K562 (cell line): ENCODE data around the gene SLC2A6. TPM values are rescaled to one million over a fixed set of nuclear protein-coding genes. Genes with fewer than 3 reads are reported as not detected.

Source experiments
- ATAC-seq: fragments of 200-7000 bp; cut with Tn5 transposase; 3 replicates; pipeline ENCODE4 v1.9.1; 2020; ENCODE audit warnings: moderate library complexity
- BruUV-seq: library from RNA; stranded (reverse); fragments of 400-500 nt; replicated peaks from 2 replicates; lab custom pipeline; 2021; lab: Mats Ljungman, UMichigan
- CTCF ChIA-PET: fragments of 300-600 bp; formaldehyde crosslinking; extraction: SDS; loops from one replicate; lab custom pipeline; 2021; ENCODE audit warnings: low intra/inter-chr PET ratio; lab: Yijun Ruan, JAX
- POLR2A ChIA-PET: fragments of 300-600, 350-650 bp; sonication (Branson Sonifier 250); formaldehyde crosslinking; extraction: SDS; loops from one replicate; lab custom pipeline; 2021; ENCODE audit warnings: antibody characterized with exemption, inconsistent platforms; lab: Yijun Ruan, JAX
- DNase-seq, 4 experiments: peaks; one replicate each; pipeline versions ENCODE4 v3.0.0 to v3.0.0-alpha.2; 2011 to 2018; ENCODE audit warnings: low spot score in 3 of 4, mixed read lengths in 3 of 4; ENCODE audit errors: extremely low read depth in 1 of 4
- FAIRE-seq: peaks from 2 replicates; lab custom pipeline; 2011; peaks lifted over from hg19 to GRCh38; lab: Jason Lieb, UNC
- H2AFZ ChIP-seq: 2 replicates; pipeline ENCODE4 v1.6.0; 2011; ENCODE audit warnings: low read depth, low read length, control low read depth, inconsistent platforms
- H3K27ac ChIP-seq: fragments of 200-600 bp; 3 replicates; pipeline ENCODE4 v1.8.0; 2011; ENCODE audit warnings: low read depth, mild to moderate bottlenecking, control low read depth, inconsistent platforms, low read length, moderate library complexity, mixed read lengths; ENCODE audit errors: extremely low read depth
- H3K27me3 ChIP-seq, 2 experiments: fragments of 300-600 bp in 1 of 2; 2 replicates in 1 of 2; 3 replicates in 1 of 2; pipeline versions ENCODE4 v1.6.0 to v1.8.0; 2011; ENCODE audit warnings: inconsistent platforms in 2 of 2, low read length in 2 of 2, mild to moderate bottlenecking in 1 of 2, mixed read lengths in 1 of 2, moderate library complexity in 1 of 2; ENCODE audit not compliant: control insufficient read depth in 2 of 2, insufficient read depth in 2 of 2
- H3K36me3 ChIP-seq: fragments of 300-600 bp; 3 replicates; pipeline ENCODE4 v1.8.0; 2011; ENCODE audit warnings: mild to moderate bottlenecking, low read length, inconsistent platforms; ENCODE audit not compliant: control insufficient read depth, insufficient read depth
- H3K4me1 ChIP-seq, 2 experiments: fragments of 200-600 bp in 1 of 2; replicated peaks in 1 of 2; 2 replicates in 1 of 2; 3 replicates in 1 of 2; pipeline versions ENCODE4 v1.5.1 to v1.8.0; 2011; ENCODE audit warnings: inconsistent platforms in 2 of 2, low read length in 2 of 2, mild to moderate bottlenecking in 1 of 2, mixed read lengths in 1 of 2, moderate library complexity in 1 of 2; ENCODE audit not compliant: control insufficient read depth in 2 of 2, insufficient read depth in 2 of 2
- H3K4me2 ChIP-seq: 2 replicates; pipeline ENCODE4 v1.6.1; 2011; ENCODE audit warnings: low read length, control low read depth, inconsistent platforms, mixed read lengths; ENCODE audit not compliant: insufficient read depth
- H3K4me3 ChIP-seq: fragments of 200-600 bp; sonication (generic), shearing (Covaris generic); 2 replicates; pipeline ENCODE4 v1.5.1; 2016; ENCODE audit warnings: control low read depth, inconsistent platforms
- H3K79me2 ChIP-seq: fragments of 200-600 bp; 3 replicates; pipeline ENCODE4 v1.8.0; 2011; ENCODE audit warnings: low read length, inconsistent platforms; ENCODE audit not compliant: control insufficient read depth, insufficient read depth
- H3K9ac ChIP-seq, 2 experiments: 2 replicates each; pipeline versions ENCODE4 v1.6.0 to v1.6.1; 2011; ENCODE audit warnings: low read depth in 2 of 2, low read length in 2 of 2, control low read depth in 1 of 2, inconsistent platforms in 1 of 2, mild to moderate bottlenecking in 1 of 2, mixed read lengths in 1 of 2; ENCODE audit not compliant: insufficient read depth in 1 of 2
- H3K9me1 ChIP-seq: one replicate; pipeline ENCODE4 v1.6.0; 2011; ENCODE audit warnings: inconsistent platforms, mild to moderate bottlenecking, low read length, moderate library complexity; ENCODE audit not compliant: control insufficient read depth, insufficient read depth
- H3K9me3 ChIP-seq: replicated peaks from 2 replicates; pipeline ENCODE4 v1.5.1; 2011; ENCODE audit warnings: low read depth, low read length, inconsistent platforms; ENCODE audit not compliant: control insufficient read depth, insufficient read depth
- H4K20me1 ChIP-seq: replicated peaks from 2 replicates; pipeline ENCODE4 v1.6.1; 2011; ENCODE audit warnings: low read length, inconsistent platforms, mixed read lengths; ENCODE audit not compliant: control insufficient read depth, insufficient read depth
- ATF3 ChIP-seq, 2 experiments: fragments of 450-650 bp in 1 of 2; sonication (generic) in 1 of 2; formaldehyde crosslinking in 1 of 2; IDR thresholded peaks in 1 of 2; conservative IDR thresholded peaks in 1 of 2; 2 replicates each; pipeline versions ENCODE4 v1.6.1 to v1.8.1; 2016 to 2023; ENCODE audit warnings: mild to moderate bottlenecking in 2 of 2, moderate library complexity in 2 of 2, inconsistent platforms in 1 of 2, missing genetic modification reagents in 1 of 2
- HDGF ChIP-seq: fragments of 450-650 bp; IDR thresholded peaks from 2 replicates; pipeline ENCODE4 v1.6.1; 2016
- HOXB6 ChIP-seq: fragments of 250-450 bp; sonication (Bioruptor Pico); IDR thresholded peaks from 2 replicates; pipeline ENCODE4 v1.5.1; 2022; ENCODE audit warnings: mild to moderate bottlenecking, borderline replicate concordance
- ID3 ChIP-seq, 2 experiments: fragments of 250-450 bp in 1 of 2; fragments of 450-650 bp in 1 of 2; sonication (Bioruptor Pico) in 1 of 2; IDR thresholded peaks; 2 replicates each; pipeline versions ENCODE4 v1.6.1 to v1.8.0; 2016 to 2021; ENCODE audit warnings: mild to moderate bottlenecking in 2 of 2, moderate library complexity in 2 of 2, missing compliant biosample characterization in 1 of 2, missing genetic modification characterization in 1 of 2
- NR3C1 ChIP-seq: sonication (generic); formaldehyde crosslinking; IDR thresholded peaks from 2 replicates; pipeline ENCODE4 v1.8.1; 2022; ENCODE audit warnings: missing genetic modification reagents
- RBM14 ChIP-seq: fragments of 200-400 bp; formaldehyde crosslinking; IDR thresholded peaks from 2 replicates; pipeline ENCODE4 v1.6.1; 2018; ENCODE audit warnings: low read depth, mild to moderate bottlenecking, low read length, moderate library complexity, borderline replicate concordance; ENCODE audit not compliant: insufficient read depth
- ZFP36 ChIP-seq: fragments of 150-350 bp; IDR thresholded peaks from 2 replicates; pipeline ENCODE4 v1.6.1; 2018; ENCODE audit warnings: low read length, low read depth; ENCODE audit not compliant: partially characterized antibody
- WGBS: fragments of 100-300 bp; shearing (Covaris generic); methylation state at CpG from one replicate; pipeline ENCODE4 v1.1.6; 2016; ENCODE audit warnings: low coverage, mixed read lengths; ENCODE audit not compliant: insufficient coverage; ENCODE audit errors: missing lambda C conversion rate; 5-methylcytosine and 5-hydroxymethylcytosine counted together
- in situ Hi-C: fragments of 300-500 bp; cut with MboI; formaldehyde crosslinking; loops from 4 replicates; pipeline ENCODE4 v1.15.0; 2018; ENCODE audit warnings: inconsistent platforms, mixed read lengths
- intact Hi-C: fragments of 100-400 bp; cut with micrococcal nuclease; formaldehyde crosslinking; loops from 2 replicates; pipeline ENCODE4 v1.14.2; 2022
- polyA plus RNA-seq, 8 experiments: library from polyadenylated mRNA; depleted of rRNA in 4 of 8; stranded (reverse) in 5 of 8; unstranded in 3 of 8; fragments of >200 nt; fragmentation: Nextera tagmentation in 2 of 8; fragmentation: Illumina TruSeq in 1 of 8; extraction: Ambion mirVana in 2 of 8; extraction: Trizol in 1 of 8; gene quantifications; 2 replicates each; pipeline versions ENCODE4 v1.2.1 to v1.2.3, GENCODE V29; 2011 to 2014; ENCODE audit warnings: inconsistent platforms in 1 of 8, missing spikeins in 1 of 8
- total RNA-seq, 7 experiments: library from RNA; depleted of rRNA in 6 of 7; stranded (reverse); fragments of >200 nt in 6 of 7; fragmentation: Illumina TruSeq in 2 of 7; extraction: Trizol in 2 of 7; gene quantifications; 2 replicates each; pipeline versions ENCODE4 v1.2.1 to v1.2.3, GENCODE V29; 2011 to 2021; ENCODE audit warnings: low replicate concordance in 1 of 7

Gene SLC2A6
- total and polyA plus RNA-seq, 9 of the 15 experiments (the other 6 are each of a cell fraction or from before 2014, with no cell fraction given) = 0.04 to 0.38 (median 0.09) TPM; not detected in 3

DNA sequence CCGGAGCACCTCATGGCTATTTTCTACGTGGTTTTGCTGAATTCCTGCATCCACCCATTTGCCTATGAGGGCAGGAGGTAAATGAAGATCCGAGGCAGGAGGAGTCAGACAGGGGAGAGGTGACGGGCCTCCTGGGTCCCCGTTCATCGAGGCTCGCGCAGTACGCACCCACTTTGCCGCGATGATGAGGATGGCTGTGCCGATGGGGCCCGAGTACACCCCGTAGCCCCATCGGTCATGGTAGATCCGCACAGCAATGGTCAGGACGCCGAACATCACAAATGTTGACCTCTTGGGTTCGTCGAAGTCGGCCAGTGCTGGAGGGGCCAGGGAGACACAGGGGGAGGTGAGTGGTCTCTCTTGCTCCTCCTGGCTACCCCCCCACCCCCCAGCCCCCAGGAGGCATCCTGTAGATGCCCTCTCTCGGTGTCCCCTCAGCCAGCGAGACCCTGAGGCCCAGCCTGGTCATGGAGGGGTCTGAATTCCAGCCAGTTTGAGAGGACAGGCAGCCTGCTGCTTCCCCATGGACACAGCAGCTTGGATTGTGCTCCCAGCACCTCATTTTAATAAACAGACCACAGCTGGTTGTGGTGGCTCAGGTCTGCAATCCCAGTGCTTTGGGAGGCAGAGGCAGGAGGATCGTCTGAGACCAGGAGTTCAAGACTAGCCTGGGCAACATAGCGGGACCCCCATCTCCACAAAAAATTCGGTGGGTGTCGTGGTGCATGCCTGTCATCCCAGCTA, 40.0 kb upstream of the SLC2A6 start (continued):
- TF ChIP-seq ATF3 (IDR thresholded peaks at IDR 0.05) = no peak
- TF ChIP-seq ATF3 (CRISPR knock-in tag; conservative IDR thresholded peaks at IDR 0.05) = no peak
- TF ChIP-seq ID3 (CRISPR knock-in tag; IDR thresholded peaks at IDR 0.05) = no peak
- TF ChIP-seq ID3 (tag; IDR thresholded peaks at IDR 0.05) = no peak
- no peak for TF ChIP-seq RBM14
- TF ChIP-seq HDGF = no peak

DNA sequence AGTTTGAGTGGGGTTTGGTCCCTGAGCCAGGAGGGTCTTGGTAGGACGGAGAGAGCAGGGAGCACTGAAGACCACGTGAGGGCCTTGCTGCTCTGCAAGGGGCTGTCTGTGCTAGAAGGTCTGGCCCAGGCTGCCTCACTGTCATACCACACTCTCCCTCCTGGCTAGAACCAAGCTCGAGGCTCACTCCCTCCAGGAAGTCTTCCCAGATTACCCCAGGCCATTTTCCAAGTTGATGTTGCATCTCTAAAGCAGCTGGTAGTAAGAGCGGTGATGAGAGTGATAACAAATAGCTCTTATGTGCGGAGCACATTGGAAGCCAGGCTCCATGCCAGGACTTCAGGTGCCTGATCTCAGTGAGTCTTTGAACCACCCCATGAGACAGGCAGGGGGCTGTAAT, 39.3 kb upstream of the SLC2A6 start:
- Histone ChIP-seq H2AFZ (no peak overlapping the region), H3K36me3 (no peaks in the 10 kb centered on the region), H3K27me3 (peaks cover 38 to 89% of the 10 kb centered on the region in 2 experiments), H3K9me3 (no peaks in the 10 kb centered on the region), H3K4me1 (peaks cover 0 to 22% of the 10 kb centered on the region in 2 experiments; a peak in 2 of 5 replicates), H3K79me2 (no peaks in the 10 kb centered on the region), H3K27ac (no peak overlapping the region), H3K9me1 (no peaks in the 10 kb centered on the region), H3K4me2 (no peak overlapping the region), H3K4me3 (no peak overlapping the region), H3K9ac (no peak overlapping the region), H4K20me1 (peaks cover 10% of the 10 kb centered on the region)
- FAIRE-seq (no peak), ATAC-seq (no peak), DNase-seq (no peak)
- in situ Hi-C loops (no loop called here), intact Hi-C loops (no loop called here)
- ChIA-PET CTCF (interaction anchor here (0.6 kb wide), 1 partner anchor 199 kb away, joined by 3 read pairs; no protein-coding TSS in a partner anchor), POLR2A (interaction anchor here (0.6 to 0.7 kb wide), 3 partner anchors 22 to 220 kb away, joined by 3 to 4 read pairs (median 3); partner anchors contain the start of gene SARDH)
- 5% methylated on average over 4 of the region's 5 CpGs for WGBS
- BruUV-seq = no TSS peak
- TF ChIP-seq NR3C1 (CRISPR knock-in tag) (no peak), HOXB6 (CRISPR knock-in tag) (no peak), ZFP36 (peak; percentile 93)
